Common myeloid progenitor, CD34-positive (primary cell): ENCODE data around the gene SSUH2.

Experiments used
- CTCF ChIA-PET: fragments of 350-600 bp; sonication (Branson Sonifier 250); formaldehyde crosslinking; loops from one replicate; lab custom pipeline; 2021; ENCODE audit warnings: antibody characterized with exemption; lab: Charles Lee
- POLR2A ChIA-PET: fragments of 350-600 bp; sonication (Branson Sonifier 250); formaldehyde crosslinking; loops from one replicate; lab custom pipeline; 2021; ENCODE audit warnings: antibody characterized with exemption; lab: Charles Lee
- DNase-seq, 3 donors: peaks; one replicate each; pipeline versions ENCODE4 v3.0.0 to v3.0.0-alpha.2; 2013
- H3K27ac ChIP-seq, 2 experiments: 1 replicate in 1 of 2; 2 replicates in 1 of 2; pipeline ENCODE4 v1.7.0; 2013; ENCODE audit warnings: inconsistent platforms in 2 of 2, low read length in 2 of 2, mild to moderate bottlenecking in 2 of 2, low read depth in 1 of 2, moderate library complexity in 1 of 2; ENCODE audit not compliant: severe bottlenecking in 2 of 2, insufficient read depth in 1 of 2, poor library complexity in 1 of 2
- H3K27me3 ChIP-seq, 5 experiments: replicated peaks in 2 of 5; 1 replicate in 3 of 5; 2 replicates in 2 of 5; pipeline versions ENCODE4 v1.6.1 to v1.7.0; 2013; ENCODE audit warnings: low read length in 4 of 5, mild to moderate bottlenecking in 2 of 5, moderate library complexity in 2 of 5, inconsistent platforms in 1 of 5; ENCODE audit not compliant: insufficient read depth in 5 of 5, control insufficient read depth in 4 of 5
- H3K36me3 ChIP-seq, 4 experiments: 1 replicate in 2 of 4; 2 replicates in 2 of 4; pipeline versions ENCODE4 v1.6.1 to v1.7.0; 2013; ENCODE audit warnings: low read length in 3 of 4, control low read depth in 1 of 4, mild to moderate bottlenecking in 1 of 4; ENCODE audit not compliant: control insufficient read depth in 4 of 4, insufficient read depth in 4 of 4
- H3K4me1 ChIP-seq, 4 experiments: 1 replicate in 3 of 4; 2 replicates in 1 of 4; pipeline versions ENCODE4 v1.6.1 to v1.7.1; 2013; ENCODE audit warnings: low read length in 3 of 4, mild to moderate bottlenecking in 3 of 4, control low read depth in 1 of 4, inconsistent platforms in 1 of 4, moderate library complexity in 1 of 4; ENCODE audit not compliant: control insufficient read depth in 4 of 4, insufficient read depth in 4 of 4; ENCODE audit errors: control extremely low read depth in 1 of 4
- H3K4me3 ChIP-seq, 7 experiments: 1 replicate in 4 of 7; 2 replicates in 3 of 7; pipeline versions ENCODE4 v1.5.1 to v1.7.0; 2013; ENCODE audit warnings: mild to moderate bottlenecking in 7 of 7, low read length in 6 of 7, moderate library complexity in 6 of 7, inconsistent platforms in 2 of 7, low read depth in 2 of 7, control low read depth in 1 of 7; ENCODE audit not compliant: insufficient read depth in 4 of 7, control insufficient read depth in 1 of 7; ENCODE audit errors: extremely low read depth in 1 of 7
- H3K9me3 ChIP-seq, 5 experiments: 1 replicate in 4 of 5; 2 replicates in 1 of 5; pipeline versions ENCODE4 v1.6.1 to v1.7.1; 2013; ENCODE audit warnings: low read length in 4 of 5, mild to moderate bottlenecking in 2 of 5, inconsistent platforms in 1 of 5, low read depth in 1 of 5, moderate library complexity in 1 of 5; ENCODE audit not compliant: control insufficient read depth in 4 of 5, insufficient read depth in 2 of 5; ENCODE audit errors: control extremely low read depth in 1 of 5
- WGBS: methylation state at CpG from one replicate; pipeline ENCODE4 v1.1.5; 2013; ENCODE audit not compliant: insufficient coverage; 5-methylcytosine and 5-hydroxymethylcytosine counted together

SSUH2 gene

DNA sequence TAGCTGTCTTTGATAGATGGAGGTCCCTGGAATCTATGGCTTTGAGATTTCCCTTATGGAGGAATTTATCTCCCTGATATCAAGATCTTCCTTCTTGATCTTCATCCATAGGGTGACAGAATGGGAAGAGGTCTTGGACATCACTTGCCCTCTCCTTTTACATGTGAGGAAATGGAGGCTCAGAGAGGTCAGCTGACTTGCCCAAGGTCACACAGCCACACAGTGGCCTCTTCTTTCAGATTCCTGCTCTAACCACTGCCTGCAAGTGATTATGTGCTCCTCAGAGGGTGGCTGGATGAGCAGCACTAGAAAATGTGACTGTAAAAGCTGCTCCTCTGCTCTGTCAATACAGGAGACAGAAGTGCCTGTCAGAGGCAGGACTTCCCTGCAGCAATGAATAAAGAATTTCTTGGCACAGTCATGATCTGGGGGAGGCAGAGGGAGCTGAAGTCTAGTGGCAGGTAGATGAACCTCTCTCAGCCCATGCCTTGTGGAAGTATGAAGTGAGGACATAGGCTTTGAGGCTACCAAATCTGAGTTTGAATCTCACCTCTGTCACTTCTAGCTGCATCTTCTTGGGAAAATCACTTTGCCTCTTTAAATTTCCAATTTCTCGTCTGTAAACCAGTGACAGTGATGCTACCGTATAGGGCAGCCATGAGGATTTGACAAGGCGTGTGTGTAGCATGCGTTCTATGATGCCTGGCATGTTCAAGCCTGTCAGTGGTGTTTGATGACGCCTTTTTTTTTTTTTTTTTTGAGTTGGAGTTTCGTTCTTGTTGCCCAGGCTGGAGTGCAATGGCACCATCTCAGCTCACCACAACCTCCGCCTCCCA lies 12.0 kb downstream of the SSUH2 start:
- Histone ChIP-seq H3K4me1 (no peaks in the 10 kb centered on the region), H3K36me3 (no peaks in the 10 kb centered on the region), H3K27me3 (peaks cover 0 to 5% (median 0%) of the 10 kb centered on the region in 5 experiments), H3K27ac (no peak overlapping the region), H3K4me3 (no peak overlapping the region), H3K9me3 (peaks cover 0 to 3% (median 0%) of the 10 kb centered on the region in 5 experiments)
- ChIA-PET CTCF (interaction anchor here (0.8 to 1.1 kb wide), 4 partner anchors 10 to 330 kb away, joined by 3 read pairs; no protein-coding TSS in a partner anchor), POLR2A (no interaction called here)
- WGBS = 97% methylated on average over 5 of the region's 7 CpGs
- DNase-seq = no peak

DNA sequence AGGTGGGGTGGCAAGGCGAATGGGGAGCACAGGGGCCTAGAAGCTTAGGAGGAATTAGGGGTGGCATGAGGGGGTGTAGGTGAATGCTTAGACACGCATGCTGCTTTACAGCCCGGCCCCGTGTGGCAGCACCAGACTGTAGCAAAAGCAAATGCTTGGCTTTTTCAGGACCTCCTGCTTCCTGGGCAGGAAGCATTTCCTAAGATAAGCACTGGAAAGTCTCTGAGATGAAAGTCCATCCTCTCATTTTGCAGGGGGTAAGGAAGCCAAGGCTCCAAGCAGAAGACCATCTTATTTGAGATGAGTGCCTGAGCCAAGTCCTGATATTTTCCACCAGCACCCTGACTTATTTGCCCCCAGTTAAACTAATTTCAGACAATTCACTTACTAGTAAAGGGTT lies 12.9 kb downstream of the SSUH2 start:
- Histone ChIP-seq H3K4me3 (no peak overlapping the region), H3K36me3 (no peaks in the 10 kb centered on the region), H3K27me3 (peaks cover 0 to 5% (median 0%) of the 10 kb centered on the region in 5 experiments), H3K27ac (no peak overlapping the region), H3K4me1 (no peaks in the 10 kb centered on the region), H3K9me3 (peaks cover 0 to 2% (median 0%) of the 10 kb centered on the region in 5 experiments)
- CTCF ChIA-PET = interaction anchor here (0.6 to 1.8 kb wide), 2 partner anchors 10 to 347 kb away, joined by 3 to 4 read pairs; no protein-coding TSS in a partner anchor
- WGBS = 91% methylated on average over 1 of the region's 4 CpGs
- DNase-seq = no peak
- POLR2A ChIA-PET = no interaction called here

DNA sequence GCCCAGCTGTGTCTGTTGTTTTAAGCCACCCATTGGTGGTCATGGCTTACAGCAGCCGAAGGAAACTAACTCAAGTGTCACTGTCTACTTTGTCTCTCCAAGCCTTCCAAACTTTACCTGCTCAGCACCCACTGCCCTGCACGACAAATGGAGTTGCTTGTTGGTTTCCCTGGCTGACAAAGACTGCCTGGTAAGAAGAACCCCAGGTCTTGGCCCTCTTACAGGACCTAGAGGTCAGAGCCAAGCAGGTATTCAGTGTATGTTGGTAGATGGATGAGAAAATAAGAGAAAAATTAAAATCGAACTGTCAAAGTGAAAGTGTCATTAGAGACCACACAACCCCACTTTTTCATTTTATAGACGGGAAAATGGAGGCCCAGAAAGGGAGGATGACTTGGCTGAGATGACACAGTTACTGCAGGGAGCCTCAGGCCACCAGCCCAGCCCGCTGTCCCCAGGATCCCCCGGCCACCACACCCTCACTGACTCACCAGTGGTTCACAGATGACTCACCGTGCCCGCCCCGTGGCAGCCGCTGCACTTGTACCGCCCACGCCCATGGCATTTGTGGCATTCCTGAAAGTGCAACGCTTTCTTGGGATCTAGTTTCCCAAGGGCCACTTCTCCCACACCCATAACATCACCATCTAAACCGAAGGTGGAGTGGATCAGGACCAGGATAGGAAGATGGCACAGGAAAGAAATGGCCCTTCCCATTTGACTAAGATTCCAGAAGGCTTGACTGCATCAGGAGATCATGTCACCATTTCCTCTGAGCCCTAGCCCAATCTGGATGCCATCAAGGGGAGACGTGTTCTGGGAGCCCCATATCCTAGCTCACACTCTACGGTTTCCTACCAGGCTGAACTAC lies 15.2 kb downstream of the SSUH2 start:
- ChIA-PET CTCF (no interaction called here), POLR2A (no interaction called here)
- H3K27ac ChIP-seq = peak overlapping the region in 1 of 2 experiments; percentile 36
- WGBS = 95% methylated on average over 7 of the region's 16 CpGs
- no peaks in the 10 kb centered on the region for H3K36me3 ChIP-seq
- peak in 2 of 3 donors; percentile 24 to 75 for DNase-seq
- no peaks in the 10 kb centered on the region for H3K4me1 ChIP-seq
- peaks cover 0 to 4% (median 0%) of the 10 kb centered on the region in 5 experiments for H3K27me3 ChIP-seq
- H3K4me3 ChIP-seq = no peak overlapping the region
- peaks cover 0 to 2% (median 0%) of the 10 kb centered on the region in 5 experiments for H3K9me3 ChIP-seq

DNA sequence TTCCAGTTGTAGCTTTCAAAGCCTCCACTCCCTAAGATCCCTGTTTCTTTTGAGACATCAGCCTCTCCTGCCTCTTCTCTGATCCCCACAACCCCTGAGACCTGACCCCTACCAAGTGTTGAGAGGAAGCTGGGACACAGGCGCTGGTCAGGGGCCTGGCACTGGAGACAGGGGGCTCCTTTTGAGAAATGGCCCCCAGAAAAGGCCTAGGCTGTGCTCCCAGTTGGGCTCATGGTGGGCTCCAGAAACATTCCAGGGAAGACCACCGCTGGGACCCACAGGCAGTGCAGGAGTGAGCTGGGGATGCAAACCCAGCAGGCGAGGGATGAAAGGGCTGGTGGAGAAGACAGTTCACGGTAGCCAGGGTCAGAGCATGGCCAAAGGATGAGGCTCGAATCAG lies 16.6 kb downstream of the SSUH2 start:
- WGBS = 98% methylated on average over 5 of the region's 5 CpGs
- peaks cover 0 to 2% (median 0%) of the 10 kb centered on the region in 5 experiments for H3K9me3 ChIP-seq
- no peak overlapping the region for H3K27ac ChIP-seq
- ChIA-PET CTCF (no interaction called here), POLR2A (no interaction called here)
- H3K27me3 ChIP-seq = peaks cover 0 to 4% (median 0%) of the 10 kb centered on the region in 5 experiments
- peaks cover 0 to 6% (median 5%) of the 10 kb centered on the region in 4 experiments for H3K4me1 ChIP-seq
- no peak overlapping the region for H3K4me3 ChIP-seq
- H3K36me3 ChIP-seq = no peaks in the 10 kb centered on the region
- DNase-seq = no peak

DNA sequence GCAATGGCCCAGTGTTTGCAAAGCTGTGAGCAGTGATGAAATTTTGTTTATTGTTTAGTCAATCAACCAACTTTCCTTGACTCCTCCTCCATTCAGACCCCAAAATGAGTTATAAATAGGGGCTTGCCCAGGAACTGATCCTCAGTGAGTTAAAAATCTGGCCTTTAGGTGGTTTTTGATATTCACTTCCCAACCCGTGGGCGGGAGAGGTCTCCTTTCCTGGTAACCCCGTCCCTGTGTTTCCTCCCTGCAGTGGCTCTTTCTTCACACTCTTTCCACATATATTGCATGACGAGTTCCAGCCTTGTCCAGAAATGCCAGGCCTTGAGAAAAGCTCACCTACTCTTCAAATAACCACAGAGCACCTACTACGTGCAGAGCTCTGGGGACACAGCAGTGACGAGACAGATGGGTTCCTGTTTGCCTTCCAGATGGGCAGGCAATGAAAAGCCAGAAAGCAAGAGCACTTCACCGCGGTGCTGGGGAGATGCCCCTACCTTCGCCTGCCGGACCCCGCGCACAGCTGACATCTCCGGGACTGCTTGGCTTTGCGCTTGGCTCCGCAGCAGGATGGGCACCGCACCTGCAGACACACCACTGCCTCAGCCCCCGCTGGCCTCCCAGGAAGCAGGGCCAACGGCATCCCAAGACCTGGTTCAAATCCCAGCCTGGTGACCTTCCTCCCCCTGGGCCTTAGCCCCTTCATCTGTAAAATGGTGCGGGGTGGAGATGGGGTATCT lies 17.2 kb downstream of the SSUH2 start:
- Histone ChIP-seq H3K27me3 (peaks cover 0 to 4% (median 0%) of the 10 kb centered on the region in 5 experiments), H3K9me3 (peaks cover 0 to 2% (median 0%) of the 10 kb centered on the region in 5 experiments), H3K36me3 (no peaks in the 10 kb centered on the region), H3K4me1 (peaks cover 0 to 10% (median 6%) of the 10 kb centered on the region in 4 experiments), H3K27ac (no peak overlapping the region), H3K4me3 (no peak overlapping the region)
- ChIA-PET CTCF (no interaction called here), POLR2A (no interaction called here)
- WGBS = 96% methylated on average over 13 of the region's 19 CpGs
- DNase-seq = no peak

DNA sequence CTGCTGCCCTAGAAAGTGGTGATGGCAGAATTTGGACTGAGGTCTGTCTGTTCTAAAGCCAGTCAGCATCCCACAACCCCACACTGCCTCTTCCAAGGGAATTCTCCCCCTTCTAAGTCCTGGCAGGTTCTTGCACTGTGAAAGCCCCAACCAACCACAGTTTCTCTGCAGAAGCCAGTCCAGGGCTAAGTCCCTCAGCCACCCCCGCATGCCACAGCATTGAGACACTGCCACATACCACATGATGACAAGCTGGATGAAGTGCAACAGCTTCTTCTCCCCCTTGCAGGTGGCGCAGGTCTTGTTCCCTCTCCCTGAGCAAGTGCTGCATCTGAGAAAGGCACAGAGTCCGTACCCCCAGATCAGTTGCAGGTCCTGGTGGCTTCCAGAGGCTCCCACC lies 18.6 kb downstream of the SSUH2 start:
- ChIA-PET POLR2A (no interaction called here), CTCF (no interaction called here)
- Histone ChIP-seq H3K36me3 (no peaks in the 10 kb centered on the region), H3K27me3 (peaks cover 0 to 4% (median 0%) of the 10 kb centered on the region in 5 experiments), H3K27ac (no peak overlapping the region), H3K4me3 (no peak overlapping the region), H3K4me1 (peaks cover 0 to 10% (median 6%) of the 10 kb centered on the region in 4 experiments), H3K9me3 (peaks cover 0 to 2% (median 0%) of the 10 kb centered on the region in 5 experiments)
- DNase-seq = no peak
- 100% methylated on average over 3 of the region's 3 CpGs for WGBS
